GM12878 (cell line): ENCODE results near the gene GFOD2. TPM values are rescaled to one million over a fixed set of nuclear protein-coding genes. Genes with fewer than 3 reads are reported as not detected.

Experiments
- ATAC-seq: fragments of 200-7000 bp; cut with Tn5 transposase; 3 replicates; pipeline ENCODE4 v1.9.1; 2020; ENCODE audit warnings: mild to moderate bottlenecking, moderate library complexity
- BruUV-seq: library from RNA; stranded (reverse); fragments of 400-500 nt; replicated peaks from 2 replicates; lab custom pipeline; 2021; lab: Mats Ljungman, UMichigan
- CTCF ChIA-PET: fragments of 300-600 bp; sonication (Branson Sonifier 250); formaldehyde crosslinking; extraction: SDS; loops from one replicate; lab custom pipeline; 2021; ENCODE audit warnings: inconsistent platforms; lab: Yijun Ruan, JAX
- POLR2A ChIA-PET: fragments of 350-600 bp; formaldehyde crosslinking; extraction: SDS; loops from one replicate; lab custom pipeline; 2021; ENCODE audit warnings: inconsistent platforms; lab: Charles Lee
- RAD21 ChIA-PET: fragments of 300-600 bp; sonication (Branson Sonifier 250); formaldehyde crosslinking; loops from one replicate; lab custom pipeline; 2023; ENCODE audit warnings: antibody characterized with exemption; ENCODE audit not compliant: unreplicated experiment; lab: Charles Lee
- SMC1A ChIA-PET: fragments of 300-600 bp; sonication (Branson Sonifier 250); formaldehyde crosslinking; loops from one replicate; lab custom pipeline; 2023; ENCODE audit not compliant: unreplicated experiment, uncharacterized antibody; lab: Charles Lee
- DNase-seq: peaks from one replicate; pipeline ENCODE4 v3.0.0-alpha.2; 2011; ENCODE audit warnings: low read depth, low spot score
- FAIRE-seq: peaks from 3 replicates; lab custom pipeline; 2011; peaks lifted over from hg19 to GRCh38; lab: Jason Lieb, UNC
- H2AFZ ChIP-seq: 2 replicates; pipeline ENCODE4 v1.6.0; 2011; ENCODE audit warnings: low read depth, low read length, control low read depth; ENCODE audit not compliant: control insufficient read depth
- H3K27ac ChIP-seq: 2 replicates; pipeline ENCODE4 v1.5.1; 2011; ENCODE audit warnings: control low read depth; ENCODE audit not compliant: control insufficient read depth, insufficient read depth
- H3K27me3 ChIP-seq, 2 experiments: replicated peaks in 1 of 2; 2 replicates each; pipeline versions ENCODE4 v1.6.0 to v1.6.1; 2011; ENCODE audit warnings: low read length in 1 of 2; ENCODE audit not compliant: control insufficient read depth in 2 of 2, insufficient read depth in 2 of 2
- H3K36me3 ChIP-seq, 2 experiments: 2 replicates each; pipeline ENCODE4 v1.5.1; 2011; ENCODE audit warnings: low read length in 1 of 2; ENCODE audit not compliant: control insufficient read depth in 2 of 2, insufficient read depth in 2 of 2
- H3K4me1 ChIP-seq: 2 replicates; pipeline ENCODE4 v1.6.1; 2011; ENCODE audit warnings: mild to moderate bottlenecking, low read length, moderate library complexity, mixed read lengths; ENCODE audit not compliant: control insufficient read depth, insufficient read depth
- H3K4me2 ChIP-seq: 2 replicates; pipeline ENCODE4 v1.6.0; 2011; ENCODE audit warnings: control low read depth; ENCODE audit not compliant: control insufficient read depth, insufficient read depth
- H3K4me3 ChIP-seq: fragments of 200-600 bp; sonication (generic); 2 replicates; pipeline ENCODE4 v1.5.1; 2016
- H3K79me2 ChIP-seq: 2 replicates; pipeline ENCODE4 v1.6.0; 2011; ENCODE audit warnings: low read length; ENCODE audit not compliant: control insufficient read depth, insufficient read depth
- H3K9ac ChIP-seq: 2 replicates; pipeline ENCODE4 v1.8.0; 2011; ENCODE audit warnings: low read length, control low read depth, mixed read lengths; ENCODE audit not compliant: control insufficient read depth, insufficient read depth
- H3K9me3 ChIP-seq: replicated peaks from 3 replicates; pipeline ENCODE4 v1.5.1; 2011; ENCODE audit warnings: mild to moderate bottlenecking, low read length; ENCODE audit not compliant: control insufficient read depth, insufficient read depth
- H4K20me1 ChIP-seq: 2 replicates; pipeline ENCODE4 v1.6.0; 2011; ENCODE audit not compliant: control insufficient read depth, insufficient read depth
- ESRRA ChIP-seq: IDR thresholded peaks from 2 replicates; pipeline ENCODE4 v1.6.1; 2012; ENCODE audit warnings: mild to moderate bottlenecking, low read length, improper control_type of control experiment
- FOS ChIP-seq: IDR thresholded peaks from 3 replicates; pipeline ENCODE4 v1.6.1; 2011; ENCODE audit warnings: borderline replicate concordance; ENCODE audit not compliant: insufficient read length; ENCODE audit errors: extremely low read depth
- KDM1A ChIP-seq: fragments of 200-600 bp; sonication (generic); IDR thresholded peaks from 2 replicates; pipeline ENCODE4 v1.6.1; 2016; ENCODE audit warnings: borderline replicate concordance
- MTA3 ChIP-seq: IDR thresholded peaks from 2 replicates; pipeline ENCODE4 v1.6.1; 2012; ENCODE audit warnings: low read length, inconsistent platforms, borderline replicate concordance
- POLR2AphosphoS2 ChIP-seq: IDR thresholded peaks from 2 replicates; pipeline ENCODE4 v1.6.1; 2011; ENCODE audit warnings: low read depth, mild to moderate bottlenecking, low read length, improper control_type of control experiment, moderate library complexity
- RAD51 ChIP-seq: fragments of 450-650 bp; IDR thresholded peaks from 2 replicates; pipeline ENCODE4 v1.6.1; 2016; ENCODE audit warnings: moderate library complexity, mild to moderate bottlenecking, inconsistent platforms
- RUNX3 ChIP-seq: IDR thresholded peaks from 2 replicates; pipeline ENCODE4 v1.6.1; 2012; ENCODE audit warnings: low read length, inconsistent platforms
- SIN3A ChIP-seq: IDR thresholded peaks from 2 replicates; pipeline ENCODE4 v1.6.1; 2012; ENCODE audit warnings: low read depth, low read length, improper control_type of control experiment
- SP1 ChIP-seq: IDR thresholded peaks from one replicate; pipeline ENCODE4 v1.6.1; 2011; ENCODE audit warnings: low read depth, low read length
- STAT3 ChIP-seq: IDR thresholded peaks from 2 replicates; pipeline ENCODE4 v1.6.1; 2011; ENCODE audit warnings: low read depth, low read length, improper control_type of control experiment
- TARDBP ChIP-seq: IDR thresholded peaks from 2 replicates; pipeline ENCODE4 v1.6.1; 2016; ENCODE audit warnings: borderline replicate concordance
- TCF3 ChIP-seq: IDR thresholded peaks from 2 replicates; pipeline ENCODE4 v1.6.1; 2012; ENCODE audit warnings: low read depth, mild to moderate bottlenecking, low read length, borderline replicate concordance; ENCODE audit not compliant: insufficient read depth
- WGBS: methylation state at CpG from one replicate; pipeline ENCODE4 v1.1.6; 2016; ENCODE audit warnings: low lambda C conversion rate; ENCODE audit not compliant: insufficient replicate concordance, insufficient coverage; ENCODE audit errors: missing lambda C conversion rate; 5-methylcytosine and 5-hydroxymethylcytosine counted together
- in situ Hi-C: fragments of 300-500 bp; cut with MboI; formaldehyde crosslinking; loops from 9 replicates; pipeline ENCODE4 v1.14.3; 2018; ENCODE audit warnings: mixed read lengths
- intact Hi-C: fragments of 100-400 bp; cut with micrococcal nuclease; formaldehyde crosslinking; loops from one replicate; pipeline ENCODE4 v1.14.2; 2022; ENCODE audit not compliant: unreplicated experiment
- polyA plus RNA-seq, 11 experiments: library from polyadenylated mRNA; depleted of rRNA in 4 of 11; unstranded in 6 of 11; stranded (reverse) in 5 of 11; fragments of >200 nt; fragmentation: Nextera tagmentation in 4 of 11; fragmentation: Illumina TruSeq in 1 of 11; extraction: Ambion mirVana in 4 of 11; extraction: Trizol in 1 of 11; gene quantifications; 1 replicate in 1 of 11; 2 replicates in 10 of 11; pipeline versions ENCODE4 v1.2.1 to v1.2.3, GENCODE V29; 2011 to 2016; ENCODE audit warnings: inconsistent platforms in 2 of 11, missing spikeins in 2 of 11, low read depth in 1 of 11
- total RNA-seq, 4 experiments: library from RNA; depleted of rRNA in 3 of 4; stranded (reverse); fragments of >200 nt in 3 of 4; fragmentation: Illumina TruSeq in 1 of 4; extraction: Trizol in 1 of 4; gene quantifications; 2 replicates each; pipeline versions ENCODE4 v1.2.1 to v1.2.3, GENCODE V29; 2013 to 2021
- TF ChIP-seq, protein P1 (sequence below): IDR thresholded peaks from 2 replicates; pipeline ENCODE4 v1.6.1; 2011; ENCODE audit warnings: borderline replicate concordance, low read depth, mild to moderate bottlenecking, moderate library complexity, mixed read lengths, low read length; ENCODE audit not compliant: insufficient read depth; ENCODE audit errors: extremely low read length
- TF ChIP-seq, protein P2 (sequence below): IDR thresholded peaks from 2 replicates; pipeline ENCODE4 v1.6.1; 2012; ENCODE audit warnings: mild to moderate bottlenecking, low read depth, low read length

The GFOD2 gene
- total and polyA plus RNA-seq, 10 of the 15 experiments (the other 5 are each of a cell fraction or from before 2014, with no cell fraction given): 2.0 to 15.9 (median 12.0) TPM

DNA sequence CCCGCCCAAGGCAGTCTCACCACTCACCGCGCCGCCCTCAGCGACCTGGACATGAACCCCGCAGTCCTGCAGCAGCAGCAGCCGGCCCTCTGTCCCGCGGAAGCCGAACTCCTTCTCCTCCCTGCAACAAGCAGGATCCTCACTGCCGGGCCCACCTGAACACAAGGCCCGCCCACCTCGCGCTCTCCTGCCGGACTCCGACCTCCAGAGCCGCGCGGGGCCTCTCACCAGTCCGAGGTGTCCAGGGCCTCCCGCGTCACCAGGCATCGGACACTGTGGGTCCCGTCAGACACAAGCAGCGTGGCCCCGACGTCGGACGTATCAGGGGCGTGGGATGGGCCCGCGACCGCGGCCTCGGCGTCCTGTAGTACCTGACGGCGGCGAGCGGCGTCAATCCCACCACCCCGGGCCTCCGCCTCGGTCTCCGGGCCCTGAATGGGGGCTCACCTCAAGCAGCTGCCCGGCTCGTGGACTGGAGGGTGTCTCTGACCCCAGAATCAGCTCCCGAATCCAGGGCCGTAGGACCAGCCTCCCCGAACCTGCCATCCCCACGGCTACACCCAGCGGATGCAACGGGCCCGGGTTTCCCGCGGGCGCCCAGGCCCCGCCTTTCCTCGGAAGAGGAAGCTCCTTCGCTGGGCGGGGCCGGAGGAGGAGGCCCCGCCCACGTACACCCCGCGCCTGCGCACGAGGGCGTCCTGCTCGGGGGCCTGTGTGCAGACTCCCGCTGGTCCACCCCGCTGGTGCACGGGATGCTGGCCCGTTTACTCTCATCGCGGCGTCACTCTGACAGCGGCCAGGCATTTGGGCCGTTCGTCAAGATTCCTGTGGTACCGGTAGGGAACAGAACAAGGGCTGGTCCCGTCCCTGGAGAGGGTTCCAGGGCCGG, 59.2 kb downstream of the GFOD2 start, which contains the start of gene ACD:
ACD (minus strand) TSS at position 586 of the 889 bp plus-strand sequence; CDS start at position 546, 40 bp downstream.
- H4K20me1 ChIP-seq: no peaks in the 10 kb centered on the region
- ChIA-PET CTCF (interaction anchor here (0.6 to 4.3 kb wide), 18 partner anchors 9 to 616 kb away, joined by 3 to 29 read pairs (median 4); partner anchors contain the start of genes ATP6V0D1, CARMIL2 and CTCF), POLR2A (interaction anchor here (0.5 to 2.8 kb wide), 15 partner anchors 9 to 276 kb away, joined by 3 to 16 read pairs (median 4); partner anchors contain the start of genes ATP6V0D1, CARMIL2, CTCF and GFOD2), RAD21 (interaction anchor here (1.0 to 3.2 kb wide), 11 partner anchors 11 to 178 kb away, joined by 3 to 17 read pairs (median 6); partner anchors contain the start of genes ATP6V0D1, CARMIL2, CTCF and GFOD2), SMC1A (interaction anchor here (1.0 to 1.4 kb wide), 6 partner anchors 10 to 185 kb away, joined by 3 read pairs; partner anchors contain the start of gene GFOD2)
- BruUV-seq: TSS peak; percentile 87
- H3K27ac ChIP-seq: peak within 1 kb of the TSS; percentile 80
- peak; percentile 82 for ATAC-seq
- H3K9me3 ChIP-seq: no peaks in the 10 kb centered on the region
- WGBS: 1% methylated on average over 74 of the region's 83 CpGs
- peak; percentile 65 for DNase-seq
- peak within 1 kb of the TSS; percentile 99 for H2AFZ ChIP-seq
- peaks cover 12 to 15% of the 10 kb centered on the region in 2 experiments for H3K36me3 ChIP-seq
- H3K79me2 ChIP-seq: peaks cover 12% of the 10 kb centered on the region
- H3K9ac ChIP-seq: peak within 1 kb of the TSS; percentile 78
- H3K4me2 ChIP-seq: peak within 1 kb of the TSS; percentile 78
- peak within 1 kb of the TSS; percentile 92 for H3K4me3 ChIP-seq
- H3K27me3 ChIP-seq: no peaks in the 10 kb centered on the region
- in situ Hi-C loops: no loop called here
- H3K4me1 ChIP-seq: peaks cover 10% of the 10 kb centered on the region
- peak; percentile 65 for FAIRE-seq
- intact Hi-C loops: loop anchor here (1.0 to 5.0 kb wide), 2 partner anchors 98 to 503 kb away; partner anchors contain the start of genes CTCF, FBXL8 and TRADD
- TF ChIP-seq TCF3: no peak
- TF ChIP-seq TARDBP: no peak
- TF ChIP-seq KDM1A: no peak
- TF ChIP-seq ESRRA: no peak
- TF ChIP-seq RUNX3: no peak
- TF ChIP-seq, protein P1, sequence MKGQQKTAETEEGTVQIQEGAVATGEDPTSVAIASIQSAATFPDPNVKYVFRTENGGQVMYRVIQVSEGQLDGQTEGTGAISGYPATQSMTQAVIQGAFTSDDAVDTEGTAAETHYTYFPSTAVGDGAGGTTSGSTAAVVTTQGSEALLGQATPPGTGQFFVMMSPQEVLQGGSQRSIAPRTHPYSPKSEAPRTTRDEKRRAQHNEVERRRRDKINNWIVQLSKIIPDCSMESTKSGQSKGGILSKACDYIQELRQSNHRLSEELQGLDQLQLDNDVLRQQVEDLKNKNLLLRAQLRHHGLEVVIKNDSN: no peak
- TF ChIP-seq SIN3A: peak; percentile 90
- TF ChIP-seq, protein P2, sequence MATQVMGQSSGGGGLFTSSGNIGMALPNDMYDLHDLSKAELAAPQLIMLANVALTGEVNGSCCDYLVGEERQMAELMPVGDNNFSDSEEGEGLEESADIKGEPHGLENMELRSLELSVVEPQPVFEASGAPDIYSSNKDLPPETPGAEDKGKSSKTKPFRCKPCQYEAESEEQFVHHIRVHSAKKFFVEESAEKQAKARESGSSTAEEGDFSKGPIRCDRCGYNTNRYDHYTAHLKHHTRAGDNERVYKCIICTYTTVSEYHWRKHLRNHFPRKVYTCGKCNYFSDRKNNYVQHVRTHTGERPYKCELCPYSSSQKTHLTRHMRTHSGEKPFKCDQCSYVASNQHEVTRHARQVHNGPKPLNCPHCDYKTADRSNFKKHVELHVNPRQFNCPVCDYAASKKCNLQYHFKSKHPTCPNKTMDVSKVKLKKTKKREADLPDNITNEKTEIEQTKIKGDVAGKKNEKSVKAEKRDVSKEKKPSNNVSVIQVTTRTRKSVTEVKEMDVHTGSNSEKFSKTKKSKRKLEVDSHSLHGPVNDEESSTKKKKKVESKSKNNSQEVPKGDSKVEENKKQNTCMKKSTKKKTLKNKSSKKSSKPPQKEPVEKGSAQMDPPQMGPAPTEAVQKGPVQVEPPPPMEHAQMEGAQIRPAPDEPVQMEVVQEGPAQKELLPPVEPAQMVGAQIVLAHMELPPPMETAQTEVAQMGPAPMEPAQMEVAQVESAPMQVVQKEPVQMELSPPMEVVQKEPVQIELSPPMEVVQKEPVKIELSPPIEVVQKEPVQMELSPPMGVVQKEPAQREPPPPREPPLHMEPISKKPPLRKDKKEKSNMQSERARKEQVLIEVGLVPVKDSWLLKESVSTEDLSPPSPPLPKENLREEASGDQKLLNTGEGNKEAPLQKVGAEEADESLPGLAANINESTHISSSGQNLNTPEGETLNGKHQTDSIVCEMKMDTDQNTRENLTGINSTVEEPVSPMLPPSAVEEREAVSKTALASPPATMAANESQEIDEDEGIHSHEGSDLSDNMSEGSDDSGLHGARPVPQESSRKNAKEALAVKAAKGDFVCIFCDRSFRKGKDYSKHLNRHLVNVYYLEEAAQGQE: no peak
- no peak for TF ChIP-seq FOS
- TF ChIP-seq MTA3: no peak
- TF ChIP-seq STAT3: no peak
- TF ChIP-seq SP1: peak; percentile 25
- 0 out of 2 replicates have a peak, but pooled peaks have one; percentile 77 for TF ChIP-seq POLR2AphosphoS2
- no peak for TF ChIP-seq RAD51
